K562 (cell line): ENCODE measurements around the gene PPIE. TPM values are rescaled to one million over a fixed set of nuclear protein-coding genes. Genes with fewer than 3 reads are reported as not detected.
A peak's percentile ranks its signal among the peaks of the same experiment; 100 is the strongest.

Experiments
- ATAC-seq: fragments of 200-7000 bp; cut with Tn5 transposase; 3 replicates; pipeline ENCODE4 v1.9.1; 2020; ENCODE audit warnings: moderate library complexity
- BruUV-seq: library from RNA; stranded (reverse); fragments of 400-500 nt; replicated peaks from 2 replicates; lab custom pipeline; 2021; lab: Mats Ljungman, UMichigan
- CTCF ChIA-PET: fragments of 300-600 bp; formaldehyde crosslinking; extraction: SDS; loops from one replicate; lab custom pipeline; 2021; ENCODE audit warnings: low intra/inter-chr PET ratio; lab: Yijun Ruan, JAX
- POLR2A ChIA-PET: fragments of 300-600, 350-650 bp; sonication (Branson Sonifier 250); formaldehyde crosslinking; extraction: SDS; loops from one replicate; lab custom pipeline; 2021; ENCODE audit warnings: antibody characterized with exemption, inconsistent platforms; lab: Yijun Ruan, JAX
- DNase-seq, 4 experiments: peaks; one replicate each; pipeline versions ENCODE4 v3.0.0 to v3.0.0-alpha.2; 2011 to 2018; ENCODE audit warnings: low spot score in 3 of 4, mixed read lengths in 3 of 4; ENCODE audit errors: extremely low read depth in 1 of 4
- FAIRE-seq: peaks from 2 replicates; lab custom pipeline; 2011; peaks lifted over from hg19 to GRCh38; lab: Jason Lieb, UNC
- H2AFZ ChIP-seq: 2 replicates; pipeline ENCODE4 v1.6.0; 2011; ENCODE audit warnings: low read depth, low read length, control low read depth, inconsistent platforms
- H3K27ac ChIP-seq: fragments of 200-600 bp; 3 replicates; pipeline ENCODE4 v1.8.0; 2011; ENCODE audit warnings: low read depth, mild to moderate bottlenecking, control low read depth, inconsistent platforms, low read length, moderate library complexity, mixed read lengths; ENCODE audit errors: extremely low read depth
- H3K27me3 ChIP-seq, 2 experiments: fragments of 300-600 bp in 1 of 2; 2 replicates in 1 of 2; 3 replicates in 1 of 2; pipeline versions ENCODE4 v1.6.0 to v1.8.0; 2011; ENCODE audit warnings: inconsistent platforms in 2 of 2, low read length in 2 of 2, mild to moderate bottlenecking in 1 of 2, mixed read lengths in 1 of 2, moderate library complexity in 1 of 2; ENCODE audit not compliant: control insufficient read depth in 2 of 2, insufficient read depth in 2 of 2
- H3K36me3 ChIP-seq: fragments of 300-600 bp; 3 replicates; pipeline ENCODE4 v1.8.0; 2011; ENCODE audit warnings: mild to moderate bottlenecking, low read length, inconsistent platforms; ENCODE audit not compliant: control insufficient read depth, insufficient read depth
- H3K4me1 ChIP-seq, 2 experiments: fragments of 200-600 bp in 1 of 2; replicated peaks in 1 of 2; 2 replicates in 1 of 2; 3 replicates in 1 of 2; pipeline versions ENCODE4 v1.5.1 to v1.8.0; 2011; ENCODE audit warnings: inconsistent platforms in 2 of 2, low read length in 2 of 2, mild to moderate bottlenecking in 1 of 2, mixed read lengths in 1 of 2, moderate library complexity in 1 of 2; ENCODE audit not compliant: control insufficient read depth in 2 of 2, insufficient read depth in 2 of 2
- H3K4me2 ChIP-seq: 2 replicates; pipeline ENCODE4 v1.6.1; 2011; ENCODE audit warnings: low read length, control low read depth, inconsistent platforms, mixed read lengths; ENCODE audit not compliant: insufficient read depth
- H3K4me3 ChIP-seq: fragments of 200-600 bp; sonication (generic), shearing (Covaris generic); 2 replicates; pipeline ENCODE4 v1.5.1; 2016; ENCODE audit warnings: control low read depth, inconsistent platforms
- H3K79me2 ChIP-seq: fragments of 200-600 bp; 3 replicates; pipeline ENCODE4 v1.8.0; 2011; ENCODE audit warnings: low read length, inconsistent platforms; ENCODE audit not compliant: control insufficient read depth, insufficient read depth
- H3K9ac ChIP-seq, 2 experiments: 2 replicates each; pipeline versions ENCODE4 v1.6.0 to v1.6.1; 2011; ENCODE audit warnings: low read depth in 2 of 2, low read length in 2 of 2, control low read depth in 1 of 2, inconsistent platforms in 1 of 2, mild to moderate bottlenecking in 1 of 2, mixed read lengths in 1 of 2; ENCODE audit not compliant: insufficient read depth in 1 of 2
- H3K9me1 ChIP-seq: one replicate; pipeline ENCODE4 v1.6.0; 2011; ENCODE audit warnings: inconsistent platforms, mild to moderate bottlenecking, low read length, moderate library complexity; ENCODE audit not compliant: control insufficient read depth, insufficient read depth
- H3K9me3 ChIP-seq: replicated peaks from 2 replicates; pipeline ENCODE4 v1.5.1; 2011; ENCODE audit warnings: low read depth, low read length, inconsistent platforms; ENCODE audit not compliant: control insufficient read depth, insufficient read depth
- H4K20me1 ChIP-seq: replicated peaks from 2 replicates; pipeline ENCODE4 v1.6.1; 2011; ENCODE audit warnings: low read length, inconsistent platforms, mixed read lengths; ENCODE audit not compliant: control insufficient read depth, insufficient read depth
- HDAC3 ChIP-seq: fragments of 450-650 bp; IDR thresholded peaks from 2 replicates; pipeline ENCODE4 v1.6.1; 2018; ENCODE audit warnings: borderline replicate concordance, mild to moderate bottlenecking, moderate library complexity; ENCODE audit not compliant: partially characterized antibody
- OTX1 ChIP-seq: fragments of 450-650 bp; formaldehyde crosslinking; IDR thresholded peaks from 2 replicates; pipeline ENCODE4 v1.4.0; 2022; ENCODE audit warnings: mild to moderate bottlenecking
- WGBS: fragments of 100-300 bp; shearing (Covaris generic); methylation state at CpG from one replicate; pipeline ENCODE4 v1.1.6; 2016; ENCODE audit warnings: low coverage, mixed read lengths; ENCODE audit not compliant: insufficient coverage; ENCODE audit errors: missing lambda C conversion rate; 5-methylcytosine and 5-hydroxymethylcytosine counted together
- in situ Hi-C: fragments of 300-500 bp; cut with MboI; formaldehyde crosslinking; loops from 4 replicates; pipeline ENCODE4 v1.15.0; 2018; ENCODE audit warnings: inconsistent platforms, mixed read lengths
- intact Hi-C: fragments of 100-400 bp; cut with micrococcal nuclease; formaldehyde crosslinking; loops from 2 replicates; pipeline ENCODE4 v1.14.2; 2022
- polyA plus RNA-seq, 8 experiments: library from polyadenylated mRNA; depleted of rRNA in 4 of 8; stranded (reverse) in 5 of 8; unstranded in 3 of 8; fragments of >200 nt; fragmentation: Nextera tagmentation in 2 of 8; fragmentation: Illumina TruSeq in 1 of 8; extraction: Ambion mirVana in 2 of 8; extraction: Trizol in 1 of 8; gene quantifications; 2 replicates each; pipeline versions ENCODE4 v1.2.1 to v1.2.3, GENCODE V29; 2011 to 2014; ENCODE audit warnings: inconsistent platforms in 1 of 8, missing spikeins in 1 of 8
- total RNA-seq, 7 experiments: library from RNA; depleted of rRNA in 6 of 7; stranded (reverse); fragments of >200 nt in 6 of 7; fragmentation: Illumina TruSeq in 2 of 7; extraction: Trizol in 2 of 7; gene quantifications; 2 replicates each; pipeline versions ENCODE4 v1.2.1 to v1.2.3, GENCODE V29; 2011 to 2021; ENCODE audit warnings: low replicate concordance in 1 of 7
- TF ChIP-seq, protein P1 (sequence below), 2 experiments: fragments of 450-650 bp in 1 of 2; sonication (generic) in 1 of 2; formaldehyde crosslinking in 1 of 2; IDR thresholded peaks in 1 of 2; conservative IDR thresholded peaks in 1 of 2; 2 replicates each; pipeline versions ENCODE4 v1.6.1 to v1.8.1; 2016 to 2023; ENCODE audit warnings: mild to moderate bottlenecking in 2 of 2, moderate library complexity in 2 of 2, inconsistent platforms in 1 of 2, missing genetic modification reagents in 1 of 2
- TF ChIP-seq, protein P2 (sequence below): fragments of 450-650 bp; IDR thresholded peaks from 2 replicates; pipeline ENCODE4 v1.7.1; 2018; ENCODE audit warnings: mild to moderate bottlenecking, low read depth; ENCODE audit not compliant: partially characterized antibody

Gene PPIE
- total and polyA plus RNA-seq, 9 of the 15 experiments (the other 6 are each of a cell fraction or from before 2014, with no cell fraction given): 75.4 to 444 (median 131) TPM

DNA sequence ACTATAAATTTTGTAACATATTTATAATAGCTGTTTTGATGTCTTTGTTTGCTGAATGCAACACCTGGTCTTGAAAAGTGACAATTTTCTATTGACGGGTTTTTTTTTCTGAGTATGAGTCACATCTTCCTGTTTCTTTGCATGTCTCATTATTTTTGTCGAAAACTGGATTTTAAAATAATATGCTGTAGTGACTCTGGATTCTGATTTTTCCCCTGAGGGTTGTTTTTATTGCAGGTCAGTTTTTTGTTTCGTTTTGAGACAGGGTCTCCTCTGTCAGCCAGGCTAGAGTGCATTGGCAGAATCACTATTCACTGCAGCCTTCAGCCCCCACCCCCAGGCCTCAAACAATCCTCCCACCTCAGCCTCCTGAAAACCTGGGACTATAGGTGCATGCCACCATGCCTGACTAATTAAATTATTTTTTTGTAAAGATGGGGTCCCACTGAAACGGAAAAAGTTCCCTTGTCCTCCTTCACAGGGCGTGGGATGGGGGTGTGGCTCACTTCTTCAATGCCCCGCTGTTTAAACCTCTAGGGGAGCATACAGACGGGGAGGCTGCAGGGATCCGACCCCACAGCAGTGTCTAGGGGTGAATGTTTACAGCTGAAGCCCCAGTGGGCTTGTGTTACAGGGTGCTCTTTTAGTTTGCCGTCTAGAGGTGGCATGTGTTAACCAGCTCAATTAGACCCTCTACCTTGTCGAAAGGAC, 11.3 kb upstream of the PPIE start (continued):
- TF ChIP-seq, protein P1, sequence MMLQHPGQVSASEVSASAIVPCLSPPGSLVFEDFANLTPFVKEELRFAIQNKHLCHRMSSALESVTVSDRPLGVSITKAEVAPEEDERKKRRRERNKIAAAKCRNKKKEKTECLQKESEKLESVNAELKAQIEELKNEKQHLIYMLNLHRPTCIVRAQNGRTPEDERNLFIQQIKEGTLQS (IDR thresholded peaks at IDR 0.05): 0 out of 2 replicates have a peak, but pooled peaks have one; percentile 12
- TF ChIP-seq, protein P1 (CRISPR knock-in tag; conservative IDR thresholded peaks at IDR 0.05): no peak
- no peak for TF ChIP-seq OTX1
- TF ChIP-seq, protein P2, sequence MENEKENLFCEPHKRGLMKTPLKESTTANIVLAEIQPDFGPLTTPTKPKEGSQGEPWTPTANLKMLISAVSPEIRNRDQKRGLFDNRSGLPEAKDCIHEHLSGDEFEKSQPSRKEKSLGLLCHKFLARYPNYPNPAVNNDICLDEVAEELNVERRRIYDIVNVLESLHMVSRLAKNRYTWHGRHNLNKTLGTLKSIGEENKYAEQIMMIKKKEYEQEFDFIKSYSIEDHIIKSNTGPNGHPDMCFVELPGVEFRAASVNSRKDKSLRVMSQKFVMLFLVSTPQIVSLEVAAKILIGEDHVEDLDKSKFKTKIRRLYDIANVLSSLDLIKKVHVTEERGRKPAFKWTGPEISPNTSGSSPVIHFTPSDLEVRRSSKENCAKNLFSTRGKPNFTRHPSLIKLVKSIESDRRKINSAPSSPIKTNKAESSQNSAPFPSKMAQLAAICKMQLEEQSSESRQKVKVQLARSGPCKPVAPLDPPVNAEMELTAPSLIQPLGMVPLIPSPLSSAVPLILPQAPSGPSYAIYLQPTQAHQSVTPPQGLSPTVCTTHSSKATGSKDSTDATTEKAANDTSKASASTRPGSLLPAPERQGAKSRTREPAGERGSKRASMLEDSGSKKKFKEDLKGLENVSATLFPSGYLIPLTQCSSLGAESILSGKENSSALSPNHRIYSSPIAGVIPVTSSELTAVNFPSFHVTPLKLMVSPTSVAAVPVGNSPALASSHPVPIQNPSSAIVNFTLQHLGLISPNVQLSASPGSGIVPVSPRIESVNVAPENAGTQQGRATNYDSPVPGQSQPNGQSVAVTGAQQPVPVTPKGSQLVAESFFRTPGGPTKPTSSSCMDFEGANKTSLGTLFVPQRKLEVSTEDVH: no peak

DNA sequence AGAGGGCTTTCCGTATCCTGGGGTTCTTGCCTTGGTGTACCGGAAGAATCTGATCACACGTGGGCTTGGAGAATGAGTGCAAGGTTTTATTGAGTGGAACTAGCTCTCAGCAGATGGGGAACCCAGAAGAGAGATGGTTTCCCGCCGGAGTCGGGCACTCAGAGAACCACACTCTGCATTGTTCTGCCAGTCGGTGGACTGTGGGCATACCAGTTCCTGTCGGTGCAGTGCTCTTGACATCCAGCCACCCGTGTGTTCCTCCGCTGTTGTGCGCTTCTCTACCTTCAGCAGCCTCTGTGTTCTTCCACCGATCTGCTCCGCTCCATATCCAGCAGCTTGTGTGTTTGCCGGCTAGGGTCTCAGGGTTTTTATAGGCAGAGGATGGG, 10.8 kb upstream of the PPIE start:
- H3K79me2 ChIP-seq: no peaks in the 10 kb centered on the region
- H3K27me3 ChIP-seq: peaks cover 25 to 32% of the 10 kb centered on the region in 2 experiments
- CTCF ChIA-PET: no interaction called here
- POLR2A ChIA-PET: interaction anchor here (0.7 to 1.3 kb wide), 2 partner anchors 8 to 10 kb away, joined by 3 read pairs; no protein-coding TSS in a partner anchor
- H3K4me2 ChIP-seq: 0 out of 2 replicates have a peak overlapping the region, but pooled peaks have one; percentile 17
- H3K9me1 ChIP-seq: no peaks in the 10 kb centered on the region
- no peak overlapping the region for H2AFZ ChIP-seq
- H3K9ac ChIP-seq: peak overlapping the region in 1 of 2 experiments; percentile 14; a peak in 1 of 4 replicates
- H3K36me3 ChIP-seq: no peaks in the 10 kb centered on the region
- TF ChIP-seq HDAC3: no peak
- intact Hi-C loops (no loop called here), in situ Hi-C loops (no loop called here)
- 63% methylated on average over 14 of the region's 14 CpGs for WGBS
- H3K9me3 ChIP-seq: no peaks in the 10 kb centered on the region
- no peak overlapping the region for H3K4me3 ChIP-seq
- H3K27ac ChIP-seq: no peak overlapping the region
- BruUV-seq: no TSS peak
- H3K4me1 ChIP-seq: peaks cover 0 to 5% of the 10 kb centered on the region in 2 experiments; a peak in 2 of 5 replicates
- no peak for FAIRE-seq
- no peak for ATAC-seq
- no peak for DNase-seq
- no peaks in the 10 kb centered on the region for H4K20me1 ChIP-seq
